Calu3 (cell line): ENCODE data around the gene PRELP. TPM values are rescaled to one million over a fixed set of nuclear protein-coding genes. Genes with fewer than 3 reads are reported as not detected.

Experiments
- BruUV-seq: library from RNA; stranded (reverse); fragments of 400-500 nt; replicated peaks from 2 replicates; lab custom pipeline; 2021; lab: Mats Ljungman, UMichigan
- CTCF ChIA-PET: fragments of 300-600 bp; sonication (Branson Sonifier 250); formaldehyde crosslinking; loops from one replicate; lab custom pipeline; 2022; ENCODE audit warnings: antibody characterized with exemption; lab: Charles Lee
- DNase-seq: peaks from one replicate; pipeline ENCODE4 v3.0.0; 2022
- H3K27ac Mint-ChIP-seq: one replicate; pipeline ENCODE4 v1.8.0; 2022; ENCODE audit warnings: mixed read lengths; ENCODE audit not compliant: unreplicated experiment
- H3K27me3 Mint-ChIP-seq: one replicate; pipeline ENCODE4 v1.8.0; 2022; ENCODE audit warnings: mixed read lengths; ENCODE audit not compliant: unreplicated experiment
- H3K36me3 Mint-ChIP-seq: one replicate; pipeline ENCODE4 v1.8.0; 2022; ENCODE audit warnings: mild to moderate bottlenecking, moderate library complexity, mixed read lengths; ENCODE audit not compliant: insufficient read depth, unreplicated experiment
- H3K4me1 Mint-ChIP-seq: one replicate; pipeline ENCODE4 v1.8.0; 2022; ENCODE audit warnings: mild to moderate bottlenecking, low read depth, mixed read lengths; ENCODE audit not compliant: unreplicated experiment
- H3K4me3 Mint-ChIP-seq: one replicate; pipeline ENCODE4 v1.8.0; 2022; ENCODE audit warnings: mild to moderate bottlenecking, low read depth, moderate library complexity, mixed read lengths; ENCODE audit not compliant: unreplicated experiment
- H3K9me3 Mint-ChIP-seq: one replicate; pipeline ENCODE4 v1.8.0; 2022; ENCODE audit warnings: low read depth, mixed read lengths; ENCODE audit not compliant: unreplicated experiment
- intact Hi-C: fragments of 100-400 bp; cut with micrococcal nuclease; formaldehyde crosslinking; loops from one replicate; pipeline ENCODE4 v1.10.0; 2022; ENCODE audit not compliant: unreplicated experiment
- total RNA-seq: library from RNA; stranded (reverse); gene quantifications from 2 replicates; pipeline ENCODE4 v1.2.3, GENCODE V29; 2022
- TF ChIP-seq, protein P1 (sequence below): fragments of 200-600 bp; IDR thresholded peaks from one replicate; pipeline ENCODE4 v1.8.0; 2022; ENCODE audit warnings: antibody characterized with exemption; ENCODE audit not compliant: unreplicated experiment

Gene PRELP
- total RNA-seq, 1 experiment from 2014 or later = not detected

DNA sequence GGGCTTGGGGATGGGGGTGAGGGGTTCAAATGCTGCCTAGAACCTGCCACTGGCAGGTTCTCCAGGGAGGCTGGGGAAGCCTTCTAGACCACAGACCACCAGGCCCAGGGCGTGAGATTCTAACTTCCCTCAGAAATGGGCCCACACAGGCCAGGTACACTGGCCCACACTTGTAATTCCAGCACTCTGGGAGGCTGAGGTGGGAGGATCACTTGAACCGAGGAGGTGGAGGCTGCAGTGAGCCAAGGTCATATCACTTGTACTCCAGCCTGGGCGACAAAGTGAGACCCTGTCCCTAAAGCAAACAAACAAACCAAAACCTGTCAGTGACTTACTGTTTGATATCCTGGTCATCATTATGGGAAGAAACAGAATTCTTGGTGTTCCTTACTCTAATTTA lies 50.1 kb downstream of the PRELP start:
- Mint-ChIP-seq H3K27ac (no peak overlapping the region), H3K9me3 (no peaks in the 10 kb centered on the region), H3K36me3 (no peaks in the 10 kb centered on the region), H3K4me3 (no peak overlapping the region), H3K4me1 (no peaks in the 10 kb centered on the region), H3K27me3 (peaks cover 31% of the 10 kb centered on the region)
- intact Hi-C loops = no loop called here
- CTCF ChIA-PET = interaction anchor here (0.7 kb wide), 1 partner anchor 18 kb away, joined by 3 read pairs; no protein-coding TSS in a partner anchor
- BruUV-seq = no TSS peak
- TF ChIP-seq, protein P1, sequence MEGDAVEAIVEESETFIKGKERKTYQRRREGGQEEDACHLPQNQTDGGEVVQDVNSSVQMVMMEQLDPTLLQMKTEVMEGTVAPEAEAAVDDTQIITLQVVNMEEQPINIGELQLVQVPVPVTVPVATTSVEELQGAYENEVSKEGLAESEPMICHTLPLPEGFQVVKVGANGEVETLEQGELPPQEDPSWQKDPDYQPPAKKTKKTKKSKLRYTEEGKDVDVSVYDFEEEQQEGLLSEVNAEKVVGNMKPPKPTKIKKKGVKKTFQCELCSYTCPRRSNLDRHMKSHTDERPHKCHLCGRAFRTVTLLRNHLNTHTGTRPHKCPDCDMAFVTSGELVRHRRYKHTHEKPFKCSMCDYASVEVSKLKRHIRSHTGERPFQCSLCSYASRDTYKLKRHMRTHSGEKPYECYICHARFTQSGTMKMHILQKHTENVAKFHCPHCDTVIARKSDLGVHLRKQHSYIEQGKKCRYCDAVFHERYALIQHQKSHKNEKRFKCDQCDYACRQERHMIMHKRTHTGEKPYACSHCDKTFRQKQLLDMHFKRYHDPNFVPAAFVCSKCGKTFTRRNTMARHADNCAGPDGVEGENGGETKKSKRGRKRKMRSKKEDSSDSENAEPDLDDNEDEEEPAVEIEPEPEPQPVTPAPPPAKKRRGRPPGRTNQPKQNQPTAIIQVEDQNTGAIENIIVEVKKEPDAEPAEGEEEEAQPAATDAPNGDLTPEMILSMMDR = no peak
- no peak for DNase-seq

GRCh38 chr1:203526130-203526529 lies 50.5 kb downstream of the PRELP start:
- no peak overlapping the region for H3K27ac Mint-ChIP-seq
- intact Hi-C loops = no loop called here
- CTCF ChIA-PET = interaction anchor here (0.6 kb wide), 1 partner anchor 54 kb away, joined by 3 read pairs; no protein-coding TSS in a partner anchor

DNA sequence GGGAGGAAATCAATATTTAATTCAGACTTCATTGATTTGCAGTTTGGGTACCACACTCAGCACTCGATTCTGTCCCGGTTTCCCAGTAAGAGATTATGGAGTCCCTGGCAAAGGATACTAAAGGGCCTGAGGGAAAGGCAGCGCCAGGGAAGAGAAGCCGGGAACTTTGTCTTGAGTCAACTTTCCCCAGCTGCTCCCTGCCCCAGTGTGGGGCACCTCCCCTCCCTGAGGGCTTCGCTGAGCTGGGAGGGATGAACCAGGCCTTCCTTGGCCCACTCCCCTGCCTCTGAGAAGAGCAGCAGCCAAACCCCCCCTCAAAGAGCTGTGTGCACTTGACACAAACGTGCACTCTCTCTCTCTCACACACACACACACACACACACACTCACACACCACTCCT lies 51.0 kb downstream of the PRELP start:
- H3K36me3 Mint-ChIP-seq = no peaks in the 10 kb centered on the region
- no peak for DNase-seq
- intact Hi-C loops = no loop called here

More at GRCh38 chr1:203526130-203526529, 50.5 kb downstream of the PRELP start:
- no peaks in the 10 kb centered on the region for H3K36me3 Mint-ChIP-seq
- H3K4me1 Mint-ChIP-seq = no peaks in the 10 kb centered on the region
- TF ChIP-seq, protein P1 = no peak
- peaks cover 31% of the 10 kb centered on the region for H3K27me3 Mint-ChIP-seq
- BruUV-seq = no TSS peak
- H3K4me3 Mint-ChIP-seq = no peak overlapping the region
- H3K9me3 Mint-ChIP-seq = no peaks in the 10 kb centered on the region
- no peak for DNase-seq

GRCh38 chr1:203527013-203527412 lies 51.4 kb downstream of the PRELP start:
- no peaks in the 10 kb centered on the region for H3K36me3 Mint-ChIP-seq
- no peak overlapping the region for H3K27ac Mint-ChIP-seq
- H3K27me3 Mint-ChIP-seq = peaks cover 31% of the 10 kb centered on the region
- CTCF ChIA-PET = no interaction called here
- intact Hi-C loops = no loop called here
- H3K4me1 Mint-ChIP-seq = no peaks in the 10 kb centered on the region
- DNase-seq = no peak
- H3K9me3 Mint-ChIP-seq = no peaks in the 10 kb centered on the region
- TF ChIP-seq, protein P1 = no peak
- BruUV-seq = no TSS peak
- H3K4me3 Mint-ChIP-seq = no peak overlapping the region

More for the DNA sequence above, 51.0 kb downstream of the PRELP start:
- H3K27me3 Mint-ChIP-seq = peaks cover 31% of the 10 kb centered on the region
- no peaks in the 10 kb centered on the region for H3K4me1 Mint-ChIP-seq
- H3K27ac Mint-ChIP-seq = no peak overlapping the region
- BruUV-seq = no TSS peak
- H3K4me3 Mint-ChIP-seq = no peak overlapping the region
- H3K9me3 Mint-ChIP-seq = no peaks in the 10 kb centered on the region
- CTCF ChIA-PET = interaction anchor here (0.6 kb wide), 1 partner anchor 55 kb away, joined by 3 read pairs; no protein-coding TSS in a partner anchor
- TF ChIP-seq, protein P1 = no peak
